ENCODE measurements around the gene CFAP161.
"Not testable (repeated sequence)": the region's sequence is repeated elsewhere in the genome, so short reads cannot be mapped to it uniquely, and the experiment has no call there.

CFAP161 gene

GRCh38 chr15:81108427-81108826 lies 25.6 kb upstream of the CFAP161 start:
- DNase-seq, result peak; percentile 16

- no peak for DNase-seq
These were observed 23.1 kb upstream of the CFAP161 start for GRCh38 chr15:81111018-81111417.

- DNase-seq, result no peak
These were observed 22.3 kb upstream of the CFAP161 start for GRCh38 chr15:81111510-81112470.

GRCh38 chr15:81113204-81113657 lies 20.8 kb upstream of the CFAP161 start:
- no peak for DNase-seq

- DNase-seq, result no peak
These were observed 20.2 kb upstream of the CFAP161 start for GRCh38 chr15:81113861-81114291.

GRCh38 chr15:81115054-81115939 lies 18.8 kb upstream of the CFAP161 start:
- no peak for DNase-seq

- DNase-seq, result no peak
These were observed 16.9 kb upstream of the CFAP161 start for GRCh38 chr15:81117136-81117535.

- DNase-seq, result no peak
These were observed 16.5 kb upstream of the CFAP161 start for GRCh38 chr15:81117581-81117980.

GRCh38 chr15:81118361-81118760 lies 15.7 kb upstream of the CFAP161 start:
- DNase-seq, result no peak

GRCh38 chr15:81120069-81120468 lies 14.0 kb upstream of the CFAP161 start:
- no peak for DNase-seq

GRCh38 chr15:81126892-81127291 lies 7.2 kb upstream of the CFAP161 start:
- DNase-seq, result no peak

GRCh38 chr15:81141478-81141877 lies 7.4 kb downstream of the CFAP161 start:
- DNase-seq, result not testable (repeated sequence)

- no peak for DNase-seq
These were observed 11.9 kb downstream of the CFAP161 start for GRCh38 chr15:81146006-81146405.

- no peak for DNase-seq
These were observed 12.4 kb downstream of the CFAP161 start for GRCh38 chr15:81146466-81146865.

- no peak for DNase-seq
These were observed 17.3 kb downstream of the CFAP161 start for GRCh38 chr15:81151389-81151788.

GRCh38 chr15:81152339-81152738 lies 18.3 kb downstream of the CFAP161 start:
- DNase-seq, result no peak

- no peak for DNase-seq
These were observed 18.7 kb downstream of the CFAP161 start for GRCh38 chr15:81152799-81153198.

GRCh38 chr15:81155375-81156218 lies 21.5 kb downstream of the CFAP161 start:
- no peak for DNase-seq

GRCh38 chr15:81156324-81156723 lies 22.3 kb downstream of the CFAP161 start:
- no peak for DNase-seq

GRCh38 chr15:81157195-81157938 lies 23.3 kb downstream of the CFAP161 start:
- no peak for DNase-seq

GRCh38 chr15:81157939-81158223 lies 23.8 kb downstream of the CFAP161 start:
- no peak for DNase-seq

- DNase-seq, result not testable (repeated sequence)
These were observed 24.5 kb downstream of the CFAP161 start for GRCh38 chr15:81158561-81158960.

Data from activated naive CD4-positive, alpha-beta T cell treated with Interleukin-2 at 50 U/mL for 16 hours (primary cell).